A204.1 (cell line): ENCODE data around the gene ZNF652.

Experiments used
- FAIRE-seq: peaks from 2 replicates; lab custom pipeline; 2012; peaks lifted over from hg19 to GRCh38; lab: Jason Lieb, UNC

Gene ZNF652

GRCh38 chr17:49357516-49357915 is 4.5 kb downstream of the ZNF652 start:
- no peak for FAIRE-seq

DNA sequence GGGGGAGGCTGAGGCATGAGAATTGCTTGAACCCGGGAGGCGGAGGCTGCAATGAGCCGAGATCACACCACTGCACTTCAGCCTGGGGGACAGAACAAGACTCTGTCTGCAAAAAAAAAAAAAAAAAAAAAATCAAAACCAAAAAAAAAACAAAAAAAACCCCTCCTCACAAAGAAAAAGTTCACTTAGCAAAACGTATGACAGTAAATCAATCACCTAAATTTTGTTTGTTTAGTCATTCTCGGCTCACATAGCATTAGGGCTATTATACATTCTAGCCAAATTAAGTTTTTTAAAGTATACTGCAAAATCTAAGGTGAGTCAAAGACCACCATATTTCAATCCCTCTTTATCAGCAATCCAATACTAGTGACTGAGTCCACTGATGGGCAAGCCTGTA is 5.7 kb downstream of the ZNF652 start:
- no peak for FAIRE-seq

DNA sequence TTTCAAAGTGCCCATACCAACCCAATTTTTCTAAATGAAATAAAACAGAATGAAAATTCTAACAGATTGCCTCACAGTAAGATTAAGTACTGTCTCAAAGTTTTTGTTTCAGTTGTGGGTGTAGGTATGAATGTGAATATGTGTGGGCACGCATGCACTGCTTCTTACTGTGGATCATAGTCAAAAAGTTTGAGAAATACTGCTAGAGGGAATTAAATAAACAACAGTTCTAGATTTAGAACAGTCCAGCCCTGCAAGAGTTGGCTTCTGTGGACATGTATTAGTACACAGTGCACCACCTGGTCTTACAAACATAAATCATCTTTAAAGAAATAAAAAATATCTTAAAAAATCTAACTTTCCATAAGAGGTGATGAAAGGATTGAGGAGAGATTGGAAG is 8.4 kb downstream of the ZNF652 start:
- FAIRE-seq = no peak

DNA sequence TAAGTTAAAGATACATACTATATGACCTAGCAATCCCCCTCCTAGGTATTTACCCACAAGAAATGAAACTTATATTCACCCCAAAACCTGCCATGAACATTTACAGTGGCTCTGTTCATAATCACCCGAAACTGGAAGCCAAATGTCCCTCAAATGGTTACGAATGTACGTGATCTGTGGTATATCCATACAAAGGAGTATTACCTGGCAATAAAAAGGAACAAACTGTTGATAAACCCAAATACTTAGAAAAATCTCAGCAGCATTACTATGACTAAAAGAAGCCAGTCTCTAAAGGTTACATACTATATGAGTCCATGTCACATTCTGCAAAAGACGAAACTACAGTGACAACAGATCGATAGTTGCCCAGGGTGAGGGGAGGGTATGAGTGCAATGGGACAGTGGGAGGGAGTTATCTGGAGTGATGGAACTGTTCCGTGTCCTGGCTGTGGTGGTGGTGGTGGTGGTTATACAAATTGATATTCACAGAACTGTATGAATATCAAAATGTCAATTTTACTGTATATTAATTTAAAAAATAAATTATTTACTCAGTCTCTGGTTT is 9.4 kb downstream of the ZNF652 start:
- FAIRE-seq = no peak

DNA sequence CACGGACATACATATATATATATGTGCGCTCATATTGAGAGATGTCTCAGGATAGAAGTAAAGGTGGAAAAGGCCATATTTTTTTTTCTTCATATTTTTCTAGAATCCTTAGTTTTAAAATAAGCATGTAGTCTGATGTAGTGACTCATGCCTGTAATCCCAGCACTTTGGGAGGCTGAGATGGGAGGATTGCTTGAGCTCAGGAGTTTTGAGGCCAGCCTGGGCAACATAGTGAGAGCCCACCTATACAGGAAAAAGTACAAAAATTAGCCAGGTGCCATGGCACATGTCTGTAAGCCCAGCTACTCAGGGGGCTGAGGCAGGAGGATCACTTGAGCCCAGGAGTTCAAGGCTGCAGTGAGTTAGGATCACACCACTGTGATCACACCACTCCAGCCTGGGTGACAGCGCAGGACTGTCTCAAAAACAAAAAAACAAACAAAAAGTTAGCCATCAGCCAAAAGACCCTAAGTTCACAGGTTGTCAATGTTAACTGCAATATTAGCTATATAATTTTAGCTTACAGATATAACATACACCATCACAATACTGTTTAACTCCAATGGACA is 10.4 kb downstream of the ZNF652 start:
- FAIRE-seq = no peak

- FAIRE-seq = no peak
These were observed 12.5 kb downstream of the ZNF652 start for GRCh38 chr17:49349541-49349940.

DNA sequence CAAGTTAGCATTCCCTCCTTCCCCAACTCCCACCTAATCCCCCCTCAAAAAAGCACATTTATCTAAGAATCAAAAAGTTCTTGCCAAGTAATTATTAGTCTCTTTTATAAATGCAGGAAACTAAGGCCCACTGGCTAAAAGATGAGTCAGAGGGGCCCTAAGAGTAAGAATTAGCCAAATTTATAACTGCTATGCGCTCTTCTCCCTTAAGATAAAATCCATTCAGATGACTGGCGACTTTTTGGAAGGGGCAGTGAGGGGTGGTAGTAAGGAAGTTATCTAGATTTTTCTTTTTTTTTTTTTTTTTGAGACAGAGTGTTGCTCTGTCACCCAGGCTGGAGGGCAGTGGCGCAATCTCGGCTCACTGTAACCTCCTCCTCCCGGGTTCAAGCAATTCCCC is 17.1 kb downstream of the ZNF652 start:
- FAIRE-seq = no peak

- no peak for FAIRE-seq
These were observed 18.8 kb downstream of the ZNF652 start for GRCh38 chr17:49343273-49343672.

GRCh38 chr17:49342575-49342936 is 19.5 kb downstream of the ZNF652 start:
- FAIRE-seq = no peak

GRCh38 chr17:49341356-49341755 is 20.7 kb downstream of the ZNF652 start:
- FAIRE-seq = no peak

DNA sequence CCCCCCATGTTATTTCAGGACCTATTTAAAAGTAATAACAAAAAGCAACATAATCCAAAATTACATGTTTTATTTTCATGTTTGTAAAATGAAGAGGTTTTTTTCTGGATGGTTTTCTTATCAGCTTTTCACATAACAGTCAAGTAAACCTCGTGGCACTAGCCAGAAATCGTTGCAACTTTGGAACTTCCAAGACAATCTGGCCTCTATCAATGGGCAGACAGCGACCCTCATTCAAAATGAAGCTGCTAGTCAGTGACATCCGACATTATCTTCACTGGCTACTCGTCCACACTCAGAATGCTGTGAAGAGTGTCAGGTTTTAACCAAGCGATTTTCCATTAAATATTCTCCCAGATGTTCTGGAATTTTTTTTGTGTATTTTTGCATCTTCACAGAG is 22.7 kb downstream of the ZNF652 start:
- no peak for FAIRE-seq

GRCh38 chr17:49338883-49339282 is 23.2 kb downstream of the ZNF652 start:
- FAIRE-seq = no peak

GRCh38 chr17:49337884-49338283 is 24.2 kb downstream of the ZNF652 start:
- no peak for FAIRE-seq

GRCh38 chr17:49334744-49335512 is 27.1 kb downstream of the ZNF652 start:
- FAIRE-seq = no peak

GRCh38 chr17:49333804-49334203 is 28.2 kb downstream of the ZNF652 start:
- no peak for FAIRE-seq

DNA sequence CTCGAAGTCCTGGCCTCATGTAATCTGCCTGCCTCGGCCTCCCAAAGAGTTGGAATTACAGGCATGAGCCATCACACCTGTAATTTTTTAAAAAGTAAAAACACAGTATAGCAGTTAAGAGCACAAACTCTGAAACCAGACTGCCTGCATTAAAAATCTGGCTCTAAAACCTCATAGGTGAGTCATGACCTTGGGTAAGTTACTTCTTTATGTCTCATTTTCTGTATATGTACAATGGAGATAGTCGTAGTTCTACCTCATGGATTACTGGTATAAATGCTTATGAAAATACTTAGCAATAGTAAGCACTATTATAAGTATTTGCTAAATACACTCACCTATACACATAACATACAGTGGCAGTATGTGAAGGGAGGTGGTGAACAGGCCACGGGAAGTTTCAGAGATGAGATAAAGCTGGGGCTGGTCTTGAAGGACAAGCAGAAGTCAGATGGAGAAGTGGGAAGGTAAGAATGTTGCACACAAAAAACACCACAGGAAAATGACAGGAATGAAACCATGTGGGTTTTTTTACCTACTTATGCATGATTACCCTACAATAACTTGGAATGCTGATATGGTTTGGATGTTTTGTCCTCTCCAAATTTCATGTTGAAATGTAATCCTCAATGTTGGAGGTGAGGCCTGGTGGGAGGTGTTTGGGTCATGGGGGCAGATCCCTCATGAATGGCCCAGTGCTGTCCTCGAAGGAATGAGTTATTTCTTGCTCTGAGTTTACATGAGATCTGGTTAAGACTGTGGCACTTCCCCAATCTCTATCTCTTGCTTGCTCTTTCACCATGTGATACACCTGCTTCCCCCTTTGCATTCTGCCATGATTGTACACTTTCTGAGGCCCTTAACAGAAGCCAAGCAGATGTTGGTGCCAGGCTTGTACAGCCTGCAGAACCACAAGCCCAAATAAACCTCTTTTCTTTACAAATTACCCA is 33.9 kb downstream of the ZNF652 start:
- no peak for FAIRE-seq

GRCh38 chr17:49325980-49326379 is 36.1 kb downstream of the ZNF652 start:
- FAIRE-seq = no peak

- FAIRE-seq = no peak
These were observed 43.5 kb downstream of the ZNF652 start for GRCh38 chr17:49318435-49318965.

DNA sequence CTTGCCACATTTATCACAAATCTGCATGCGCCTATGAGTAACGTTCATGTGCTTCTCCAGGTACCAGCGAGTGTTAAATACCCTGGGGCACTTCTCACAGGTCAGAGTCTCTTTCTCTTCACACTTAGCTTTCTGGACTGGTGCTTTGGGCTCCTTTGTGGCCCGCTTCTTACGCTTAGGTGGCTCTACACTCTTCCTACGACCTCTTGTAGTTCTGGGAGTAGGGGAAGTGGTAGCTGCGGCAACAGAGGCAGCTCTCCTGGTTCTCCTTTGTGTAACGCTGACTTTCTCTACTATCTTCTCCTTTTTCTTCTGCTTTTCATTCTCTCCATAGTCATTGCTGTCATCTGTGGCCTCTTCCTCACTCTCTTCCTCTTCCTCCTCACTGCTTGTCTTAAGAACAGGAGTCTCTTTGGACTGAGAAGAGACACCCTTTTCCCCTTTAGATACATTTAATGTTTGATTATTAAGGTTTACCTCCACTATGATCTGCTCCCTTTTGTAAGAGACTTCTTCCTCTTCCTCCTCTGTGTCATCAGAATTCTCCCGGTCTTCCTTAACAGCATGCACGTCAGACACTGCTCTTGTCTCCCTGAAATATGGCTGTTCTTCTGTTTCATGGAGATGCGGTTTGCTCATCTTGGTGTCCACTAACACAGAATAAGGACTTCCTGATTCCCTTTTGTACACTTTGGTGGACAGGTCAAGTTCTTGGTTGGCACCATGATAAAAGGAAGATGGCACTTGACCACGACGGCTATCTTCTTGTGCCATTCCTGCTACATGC is 45.0 kb downstream of the ZNF652 start:
- FAIRE-seq = no peak

- FAIRE-seq = no peak
These were observed 45.8 kb downstream of the ZNF652 start for GRCh38 chr17:49316258-49316570.

- peak; percentile 97 for FAIRE-seq
These were observed 46.3 kb downstream of the ZNF652 start for GRCh38 chr17:49315551-49316257.
